SK-N-SH (cell line): ENCODE results near the gene ZNF512B. TPM values are rescaled to one million over a fixed set of nuclear protein-coding genes. Genes with fewer than 3 reads are reported as not detected.

Experiments used
- CTCF ChIA-PET: fragments of 300-600, 350-600 bp; formaldehyde crosslinking; extraction: SDS; loops from one replicate; lab custom pipeline; 2021; lab: Yijun Ruan, JAX
- POLR2A ChIA-PET: fragments of 350-600 bp; sonication (Branson Sonifier 250); formaldehyde crosslinking; extraction: SDS; loops from one replicate; lab custom pipeline; 2020; ENCODE audit warnings: antibody characterized with exemption, inconsistent platforms; lab: Yijun Ruan, JAX
- DNase-seq: peaks from one replicate; pipeline ENCODE4 v3.0.0; 2012
- H2AFZ ChIP-seq: fragments of 200-600 bp; sonication (generic); 2 replicates; pipeline ENCODE4 v1.8.1; 2016; ENCODE audit warnings: antibody characterized with exemption, mild to moderate bottlenecking, low read depth
- H3F3A ChIP-seq: fragments of 200-600 bp; sonication (generic); replicated peaks from 2 replicates; pipeline ENCODE3; 2016; ENCODE audit warnings: antibody characterized with exemption, mild to moderate bottlenecking; ENCODE audit not compliant: insufficient read depth
- H3K27ac ChIP-seq, 2 experiments: fragments of 200-500 bp in 1 of 2; fragments of 200-600 bp in 1 of 2; sonication (Bioruptor generic) in 1 of 2; sonication (generic), shearing (Covaris generic) in 1 of 2; 2 replicates each; pipeline versions ENCODE4 v1.5.1 to v1.6.1; 2014 to 2016; ENCODE audit warnings: low read depth in 2 of 2, inconsistent platforms in 1 of 2, low read length in 1 of 2, mild to moderate bottlenecking in 1 of 2, mixed read lengths in 1 of 2
- H3K27me3 ChIP-seq: fragments of 200-600 bp; sonication (generic), shearing (Covaris generic); 2 replicates; pipeline ENCODE4 v1.6.1; 2016; ENCODE audit warnings: mixed run types; ENCODE audit not compliant: insufficient read depth
- H3K36me3 ChIP-seq, 2 experiments: fragments of 200-500 bp in 1 of 2; fragments of 200-600 bp in 1 of 2; sonication (Bioruptor generic) in 1 of 2; sonication (generic) in 1 of 2; replicated peaks in 1 of 2; 2 replicates each; pipeline versions ENCODE3 to v1.5.1; 2014 to 2016; ENCODE audit warnings: low read length in 1 of 2, mild to moderate bottlenecking in 1 of 2; ENCODE audit not compliant: insufficient read depth in 2 of 2, control insufficient read depth in 1 of 2
- H3K4me1 ChIP-seq, 2 experiments: fragments of 200-500 bp in 1 of 2; fragments of 200-600 bp in 1 of 2; sonication (Bioruptor generic) in 1 of 2; sonication (generic), shearing (Covaris generic) in 1 of 2; 2 replicates each; pipeline versions ENCODE4 v1.5.1 to v1.6.1; 2014 to 2016; ENCODE audit warnings: low read depth in 1 of 2, low read length in 1 of 2, mixed run types in 1 of 2; ENCODE audit not compliant: insufficient read depth in 2 of 2, control insufficient read depth in 1 of 2
- H3K4me2 ChIP-seq: fragments of 200-600 bp; sonication (generic), shearing (Covaris generic); 2 replicates; pipeline ENCODE4 v1.6.1; 2017; ENCODE audit warnings: mixed run types
- H3K4me3 ChIP-seq, 2 experiments: fragments of 200-500 bp in 1 of 2; fragments of 200-600 bp in 1 of 2; sonication (Bioruptor generic) in 1 of 2; sonication (generic), shearing (Covaris generic) in 1 of 2; 2 replicates each; pipeline versions ENCODE4 v1.5.1 to v1.8.1; 2014 to 2016; ENCODE audit warnings: low read depth in 2 of 2, inconsistent platforms in 1 of 2, low read length in 1 of 2, mild to moderate bottlenecking in 1 of 2, mixed read lengths in 1 of 2, moderate library complexity in 1 of 2
- H3K79me2 ChIP-seq: fragments of 200-600 bp; sonication (generic); 2 replicates; pipeline ENCODE4 v1.8.1; 2017; ENCODE audit warnings: mild to moderate bottlenecking; ENCODE audit not compliant: insufficient read depth
- H3K9ac ChIP-seq: fragments of 200-600 bp; sonication (generic); 2 replicates; pipeline ENCODE4 v1.6.1; 2017; ENCODE audit warnings: mixed run types
- H3K9me2 ChIP-seq: fragments of 200-600 bp; sonication (generic); 2 replicates; pipeline ENCODE4 v1.6.1; 2017; ENCODE audit warnings: mixed run types
- H3K9me3 ChIP-seq: fragments of 200-600 bp; sonication (generic); 2 replicates; pipeline ENCODE4 v1.6.1; 2017; ENCODE audit warnings: mixed run types, mild to moderate bottlenecking, moderate library complexity
- H4K20me1 ChIP-seq: fragments of 200-600 bp; sonication (generic); 2 replicates; pipeline ENCODE4 v1.6.1; 2017; ENCODE audit warnings: mild to moderate bottlenecking, mixed run types; ENCODE audit not compliant: insufficient read depth
- CHD2 ChIP-seq: fragments of 150-350 bp; IDR thresholded peaks from 2 replicates; pipeline ENCODE4 v1.6.1; 2018; ENCODE audit warnings: low read length; ENCODE audit not compliant: partially characterized antibody
- CTCF ChIP-seq: fragments of 200-600 bp; sonication (generic); IDR thresholded peaks from 2 replicates; pipeline ENCODE4 v1.6.1; 2017; ENCODE audit warnings: antibody characterized with exemption, mild to moderate bottlenecking, moderate library complexity
- FOSL2 ChIP-seq: IDR thresholded peaks from 2 replicates; pipeline ENCODE4 v1.4.0; 2012; ENCODE audit warnings: low read depth, mild to moderate bottlenecking, moderate library complexity, borderline replicate concordance
- FOXJ3 ChIP-seq: sonication (generic); formaldehyde crosslinking; IDR thresholded peaks from 2 replicates; pipeline ENCODE4 v1.5.1; 2020; ENCODE audit warnings: mild to moderate bottlenecking, missing genetic modification reagents
- FOXM1 ChIP-seq: IDR thresholded peaks from 2 replicates; pipeline ENCODE4 v1.4.0; 2012; ENCODE audit warnings: low read depth, mild to moderate bottlenecking
- GABPA ChIP-seq: IDR thresholded peaks from 2 replicates; pipeline ENCODE4 v1.4.0; 2012; ENCODE audit warnings: low read depth, mild to moderate bottlenecking
- GATA2 ChIP-seq: sonication (generic); formaldehyde crosslinking; IDR thresholded peaks from 2 replicates; pipeline ENCODE4 v1.5.0; 2020; ENCODE audit warnings: mild to moderate bottlenecking, missing genetic modification reagents
- IRF3 ChIP-seq: fragments of 150-350 bp; IDR thresholded peaks from 2 replicates; pipeline ENCODE4 v1.6.1; 2016; ENCODE audit warnings: mild to moderate bottlenecking, low read depth, low read length
- JUND ChIP-seq: IDR thresholded peaks from 2 replicates; pipeline ENCODE4 v1.4.0; 2012
- MAX ChIP-seq: IDR thresholded peaks from 2 replicates; pipeline ENCODE4 v1.4.0; 2012; ENCODE audit warnings: low read depth
- NFIC ChIP-seq: IDR thresholded peaks from 2 replicates; pipeline ENCODE4 v1.4.0; 2012; ENCODE audit warnings: borderline replicate concordance
- NRF1 ChIP-seq: IDR thresholded peaks from 2 replicates; pipeline ENCODE4 v1.6.1; 2012; ENCODE audit warnings: low read depth, mild to moderate bottlenecking, low read length
- RAD21 ChIP-seq: IDR thresholded peaks from 2 replicates; pipeline ENCODE4 v1.6.1; 2012; ENCODE audit warnings: mild to moderate bottlenecking, low read length
- RXRA ChIP-seq: IDR thresholded peaks from 2 replicates; pipeline ENCODE4 v1.4.0; 2012; ENCODE audit warnings: low read depth, mild to moderate bottlenecking, borderline replicate concordance
- SIN3A ChIP-seq: IDR thresholded peaks from 2 replicates; pipeline ENCODE4 v1.6.1; 2012; ENCODE audit warnings: low read depth, mild to moderate bottlenecking, low read length, moderate library complexity, borderline replicate concordance
- SMC3 ChIP-seq: IDR thresholded peaks from 2 replicates; pipeline ENCODE4 v1.6.1; 2012; ENCODE audit warnings: low read depth, low read length, improper control_type of control experiment
- TCF12 ChIP-seq: IDR thresholded peaks from 2 replicates; pipeline ENCODE4 v1.4.0; 2012
- TEAD4 ChIP-seq: IDR thresholded peaks from 2 replicates; pipeline ENCODE4 v1.4.0; 2012; ENCODE audit warnings: mild to moderate bottlenecking, borderline replicate concordance; ENCODE audit not compliant: insufficient read depth
- USF2 ChIP-seq: fragments of 150-350 bp; IDR thresholded peaks from 2 replicates; pipeline ENCODE4 v1.6.1; 2017; ENCODE audit warnings: antibody characterized with exemption, low read length, low read depth, borderline replicate concordance
- YY1 ChIP-seq: IDR thresholded peaks from 2 replicates; pipeline ENCODE4 v1.4.0; 2012; ENCODE audit warnings: low read depth, mild to moderate bottlenecking
- WGBS: methylation state at CpG from one replicate; pipeline ENCODE4 v1.1.6; 2017; ENCODE audit warnings: low lambda C conversion rate; 5-methylcytosine and 5-hydroxymethylcytosine counted together
- polyA plus RNA-seq, 3 experiments: library from polyadenylated mRNA; depleted of rRNA; stranded (reverse); fragments of >200 nt; gene quantifications; 2 replicates each; pipeline ENCODE4 v1.2.3, GENCODE V29; 2012
- TF ChIP-seq, protein P1 (sequence below): IDR thresholded peaks from 2 replicates; pipeline ENCODE4; 2012

ZNF512B gene
- polyA plus RNA-seq, 1 of the 3 experiments (the other 2 are of a cell fraction) = 11.8 TPM

DNA sequence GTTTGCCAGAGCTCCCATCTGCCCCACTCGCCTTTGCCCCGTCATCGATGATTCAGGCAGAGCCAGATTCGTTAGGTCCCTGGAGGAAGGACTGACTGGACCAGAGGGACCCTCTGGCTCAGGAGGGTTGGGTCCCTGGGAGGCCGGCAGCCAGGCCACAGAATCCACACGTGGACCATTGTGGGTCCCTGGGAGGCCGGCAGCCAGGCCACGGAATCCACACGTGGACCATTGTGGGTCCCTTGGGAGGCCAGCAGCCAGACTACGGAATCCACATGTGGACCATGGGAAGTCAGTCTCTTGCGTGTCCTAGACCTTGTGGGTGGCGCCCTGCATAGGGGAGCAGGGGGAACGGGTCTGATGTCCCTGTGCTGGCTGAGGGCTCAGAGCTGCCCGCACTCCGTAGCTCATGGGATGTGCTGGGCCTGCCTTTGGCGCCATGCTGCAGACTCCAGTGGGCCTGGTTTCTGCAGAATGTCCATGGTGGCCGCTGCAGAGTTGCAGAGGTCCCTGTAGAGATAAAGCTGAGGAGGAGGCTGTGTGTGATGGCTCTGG lies 37.0 kb downstream of the ZNF512B start:
- no peak for DNase-seq
- ChIA-PET POLR2A (no interaction called here), CTCF (interaction anchor here (1.0 to 1.5 kb wide), 3 partner anchors 11 to 157 kb away, joined by 3 to 6 read pairs (median 3); no protein-coding TSS in a partner anchor)
- Histone ChIP-seq H3K27me3 (no peaks in the 10 kb centered on the region), H3K4me3 (no peak overlapping the region), H3K4me2 (no peak overlapping the region), H2AFZ (no peak overlapping the region), H3K79me2 (peaks cover 9% of the 10 kb centered on the region; the same call in 1 of the 2 replicates), H3K9ac (no peak overlapping the region), H3K9me2 (no peaks in the 10 kb centered on the region), H3K9me3 (no peaks in the 10 kb centered on the region), H3K4me1 (no peaks in the 10 kb centered on the region), H4K20me1 (peaks cover 18% of the 10 kb centered on the region; the same call in 1 of the 2 replicates), H3K27ac (no peak overlapping the region), H3K36me3 (peaks cover 13 to 60% of the 10 kb centered on the region in 2 experiments), H3F3A (no peaks in the 10 kb centered on the region)
- 94% methylated on average over 8 of the region's 17 CpGs for WGBS
- TF ChIP-seq TEAD4 = no peak
- TF ChIP-seq RAD21 = no peak
- TF ChIP-seq JUND = no peak
- no peak for TF ChIP-seq YY1
- TF ChIP-seq CHD2 = no peak
- no peak for TF ChIP-seq IRF3
- TF ChIP-seq CTCF = no peak
- no peak for TF ChIP-seq USF2
- no peak for TF ChIP-seq GATA2
- TF ChIP-seq FOSL2 = no peak
- no peak for TF ChIP-seq NRF1
- TF ChIP-seq TCF12 = no peak

- no peak for DNase-seq
- WGBS = 96% methylated on average over 18 of the region's 19 CpGs
- H3K79me2 ChIP-seq = peaks cover 16% of the 10 kb centered on the region; the same call in 1 of the 2 replicates
- no peak overlapping the region for H3K4me3 ChIP-seq
- H3K9ac ChIP-seq = no peak overlapping the region
- CTCF ChIA-PET = no interaction called here
- H3K9me2 ChIP-seq = no peaks in the 10 kb centered on the region
- POLR2A ChIA-PET = no interaction called here
- no peaks in the 10 kb centered on the region for H3K4me1 ChIP-seq
- H3F3A ChIP-seq = no peaks in the 10 kb centered on the region
- H3K27me3 ChIP-seq = no peaks in the 10 kb centered on the region
- H3K36me3 ChIP-seq = peaks cover 15 to 62% of the 10 kb centered on the region in 2 experiments
- no peak overlapping the region for H2AFZ ChIP-seq
- H3K9me3 ChIP-seq = no peaks in the 10 kb centered on the region
- no peak overlapping the region for H3K27ac ChIP-seq
- no peak overlapping the region for H3K4me2 ChIP-seq
- H4K20me1 ChIP-seq = peaks cover 26% of the 10 kb centered on the region; the same call in 1 of the 2 replicates
- no peak for TF ChIP-seq MAX
- no peak for TF ChIP-seq RAD21
- TF ChIP-seq NRF1 = no peak
- TF ChIP-seq USF2 = no peak
- TF ChIP-seq CHD2 = no peak
- TF ChIP-seq FOSL2 = no peak
- TF ChIP-seq FOXM1 = no peak
- no peak for TF ChIP-seq NFIC
- no peak for TF ChIP-seq RXRA
- no peak for TF ChIP-seq SMC3
- TF ChIP-seq GABPA = no peak
- no peak for TF ChIP-seq SIN3A
- no peak for TF ChIP-seq FOXJ3 (CRISPR knock-in tag)
- TF ChIP-seq, protein P1, sequence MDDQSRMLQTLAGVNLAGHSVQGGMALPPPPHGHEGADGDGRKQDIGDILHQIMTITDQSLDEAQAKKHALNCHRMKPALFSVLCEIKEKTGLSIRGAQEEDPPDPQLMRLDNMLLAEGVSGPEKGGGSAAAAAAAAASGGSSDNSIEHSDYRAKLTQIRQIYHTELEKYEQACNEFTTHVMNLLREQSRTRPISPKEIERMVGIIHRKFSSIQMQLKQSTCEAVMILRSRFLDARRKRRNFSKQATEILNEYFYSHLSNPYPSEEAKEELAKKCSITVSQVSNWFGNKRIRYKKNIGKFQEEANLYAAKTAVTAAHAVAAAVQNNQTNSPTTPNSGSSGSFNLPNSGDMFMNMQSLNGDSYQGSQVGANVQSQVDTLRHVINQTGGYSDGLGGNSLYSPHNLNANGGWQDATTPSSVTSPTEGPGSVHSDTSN = no peak
Measured at GRCh38 chr20:63931735-63932134, 38.0 kb downstream of the ZNF512B start.
